Measurements from ENCODE around the gene ARMC12.
"Not testable (repeated sequence)": the region's sequence is repeated elsewhere in the genome, so short reads cannot be mapped to it uniquely, and the experiment has no call there.

ARMC12 gene

GRCh38 chr6:35727231-35727934 is 9.4 kb upstream of the ARMC12 start:
- no peaks in the 10 kb centered on the region for H3K27me3 Mint-ChIP-seq
- peaks cover 83% of the 10 kb centered on the region for H3K4me1 Mint-ChIP-seq

DNA sequence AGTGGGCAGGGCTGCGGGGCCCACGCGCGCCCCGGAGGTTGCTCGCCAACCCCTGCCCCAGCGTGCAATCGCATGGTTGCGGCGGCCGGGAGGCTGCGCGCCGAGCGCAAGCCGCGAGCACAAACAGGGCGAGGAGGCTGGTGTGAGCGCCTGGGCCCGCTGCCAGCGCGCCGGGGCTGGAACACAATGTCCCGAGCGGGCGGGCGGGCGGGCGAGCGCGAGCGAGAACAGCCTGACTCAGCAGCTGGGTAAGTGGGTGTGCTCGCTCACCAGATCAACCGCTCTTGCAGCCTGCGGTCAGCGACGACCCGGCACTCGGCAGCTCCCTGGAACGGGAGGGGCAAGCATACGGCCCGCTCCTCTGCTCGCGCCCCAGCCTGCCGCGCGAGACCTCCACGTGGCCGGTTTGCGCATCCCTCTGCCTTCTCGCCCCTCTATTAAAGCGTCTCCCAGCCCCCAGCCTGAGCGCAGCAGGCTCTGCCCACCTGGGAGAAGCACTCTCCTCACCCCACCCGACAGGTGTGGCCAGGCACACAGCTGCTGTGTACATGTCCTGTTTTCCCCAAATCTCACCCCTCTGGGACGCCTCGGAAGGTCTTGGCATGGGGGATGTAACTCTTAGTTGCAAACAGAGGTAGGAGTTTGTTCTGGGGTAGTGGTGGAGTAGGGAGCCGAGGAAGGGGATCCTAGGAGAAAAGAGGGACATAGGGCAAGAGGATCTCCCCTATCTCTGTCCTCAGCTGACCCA is 8.7 kb upstream of the ARMC12 start:
- no peaks in the 10 kb centered on the region for H3K27me3 Mint-ChIP-seq
- H3K36me3 Mint-ChIP-seq, result no peaks in the 10 kb centered on the region
- H3K27ac Mint-ChIP-seq, result peak overlapping the region; percentile 96
- H3K4me1 Mint-ChIP-seq, result peaks cover 86% of the 10 kb centered on the region
- peak overlapping the region; percentile 86 for H3K4me3 Mint-ChIP-seq
- no peaks in the 10 kb centered on the region for H3K9me3 Mint-ChIP-seq

More at GRCh38 chr6:35727231-35727934, 9.4 kb upstream of the ARMC12 start:
- Mint-ChIP-seq H3K4me3 (peak overlapping the region; percentile 86), H3K9me3 (no peaks in the 10 kb centered on the region), H3K27ac (peak overlapping the region; percentile 94), H3K36me3 (no peaks in the 10 kb centered on the region)

DNA sequence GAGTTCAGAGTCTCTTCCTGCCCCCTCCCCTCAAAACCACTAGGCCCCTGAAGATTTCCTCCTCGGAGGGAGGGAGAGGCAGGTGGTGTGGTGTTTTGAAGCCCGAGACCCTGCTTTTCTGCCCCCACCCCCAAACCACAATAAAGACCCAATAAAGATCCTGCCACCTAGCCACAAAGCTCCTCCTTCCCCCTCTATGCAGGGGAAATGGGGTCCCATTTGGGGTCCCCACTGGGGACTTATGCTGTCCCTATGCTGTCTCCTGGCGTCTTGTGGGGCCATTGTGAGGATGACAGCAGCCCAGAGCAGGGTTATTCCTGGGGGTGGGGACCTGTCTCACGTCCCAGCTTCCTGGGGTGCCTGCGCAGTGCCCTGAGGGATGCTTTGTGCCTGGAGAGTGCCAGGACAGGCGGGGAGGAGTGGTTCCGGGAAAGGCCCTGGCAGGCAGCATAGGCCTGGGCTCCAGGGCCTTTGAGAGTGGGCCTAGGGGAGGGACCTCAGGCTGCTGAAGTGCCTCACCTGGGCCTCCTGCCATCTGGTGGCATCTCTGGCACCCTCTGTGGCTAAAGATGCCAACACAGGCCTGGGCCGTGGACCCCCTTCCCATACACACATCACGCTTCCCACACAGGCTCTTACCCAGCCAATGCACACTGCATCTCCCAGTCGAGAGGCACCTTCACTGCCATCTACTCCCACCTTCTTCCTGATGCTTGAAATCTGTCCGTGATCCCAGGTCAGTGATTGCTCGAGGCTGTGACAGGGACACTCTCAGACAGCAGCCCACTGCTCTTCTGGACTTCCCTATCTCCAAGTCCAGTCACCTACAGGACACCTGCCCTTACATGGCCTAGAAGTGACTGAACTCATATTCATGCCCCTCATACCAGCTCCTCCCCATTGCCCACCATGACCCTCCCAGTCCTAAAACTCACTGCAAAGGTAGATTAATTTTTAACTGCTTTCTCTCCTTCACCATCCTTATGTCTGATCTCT is 7.9 kb upstream of the ARMC12 start:
- no peaks in the 10 kb centered on the region for H3K36me3 Mint-ChIP-seq
- peak overlapping the region; percentile 78 for H3K4me3 Mint-ChIP-seq
- H3K9me3 Mint-ChIP-seq, result no peaks in the 10 kb centered on the region
- H3K27ac Mint-ChIP-seq, result peak overlapping the region; percentile 96
- H3K27me3 Mint-ChIP-seq, result no peaks in the 10 kb centered on the region
- peaks cover 87% of the 10 kb centered on the region for H3K4me1 Mint-ChIP-seq

- Mint-ChIP-seq H3K4me3 (peak overlapping the region; percentile 48), H3K27ac (peak overlapping the region; percentile 73), H3K27me3 (no peaks in the 10 kb centered on the region), H3K36me3 (no peaks in the 10 kb centered on the region), H3K4me1 (peaks cover 84% of the 10 kb centered on the region), H3K9me3 (no peaks in the 10 kb centered on the region)
Measured at GRCh38 chr6:35729722-35730121, 7.1 kb upstream of the ARMC12 start.

- peaks cover 84% of the 10 kb centered on the region for H3K4me1 Mint-ChIP-seq
- no peaks in the 10 kb centered on the region for H3K27me3 Mint-ChIP-seq
- H3K36me3 Mint-ChIP-seq, result no peaks in the 10 kb centered on the region
- no peaks in the 10 kb centered on the region for H3K9me3 Mint-ChIP-seq
- H3K4me3 Mint-ChIP-seq, result peak overlapping the region; percentile 82
- peak overlapping the region; percentile 65 for H3K27ac Mint-ChIP-seq
Measured at GRCh38 chr6:35730745-35731413, 6.0 kb upstream of the ARMC12 start.

GRCh38 chr6:35731414-35731735 is 5.5 kb upstream of the ARMC12 start:
- peak overlapping the region; percentile 82 for H3K4me3 Mint-ChIP-seq
- peaks cover 84% of the 10 kb centered on the region for H3K4me1 Mint-ChIP-seq
- H3K27ac Mint-ChIP-seq, result peak overlapping the region; percentile 65
- H3K27me3 Mint-ChIP-seq, result no peaks in the 10 kb centered on the region
- no peaks in the 10 kb centered on the region for H3K9me3 Mint-ChIP-seq
- H3K36me3 Mint-ChIP-seq, result no peaks in the 10 kb centered on the region

GRCh38 chr6:35731736-35732532 is 4.9 kb upstream of the ARMC12 start:
- Mint-ChIP-seq H3K4me1 (peaks cover 81% of the 10 kb centered on the region), H3K27me3 (no peaks in the 10 kb centered on the region), H3K4me3 (peak overlapping the region; percentile 82), H3K27ac (peak overlapping the region; percentile 90), H3K9me3 (no peaks in the 10 kb centered on the region), H3K36me3 (no peaks in the 10 kb centered on the region)

- no peaks in the 10 kb centered on the region for H3K36me3 Mint-ChIP-seq
- no peak overlapping the region for H3K4me3 Mint-ChIP-seq
- no peaks in the 10 kb centered on the region for H3K9me3 Mint-ChIP-seq
- no peak overlapping the region for H3K27ac Mint-ChIP-seq
- peaks cover 76% of the 10 kb centered on the region for H3K4me1 Mint-ChIP-seq
- H3K27me3 Mint-ChIP-seq, result no peaks in the 10 kb centered on the region
Measured at GRCh38 chr6:35733633-35734032, 3.2 kb upstream of the ARMC12 start.

DNA sequence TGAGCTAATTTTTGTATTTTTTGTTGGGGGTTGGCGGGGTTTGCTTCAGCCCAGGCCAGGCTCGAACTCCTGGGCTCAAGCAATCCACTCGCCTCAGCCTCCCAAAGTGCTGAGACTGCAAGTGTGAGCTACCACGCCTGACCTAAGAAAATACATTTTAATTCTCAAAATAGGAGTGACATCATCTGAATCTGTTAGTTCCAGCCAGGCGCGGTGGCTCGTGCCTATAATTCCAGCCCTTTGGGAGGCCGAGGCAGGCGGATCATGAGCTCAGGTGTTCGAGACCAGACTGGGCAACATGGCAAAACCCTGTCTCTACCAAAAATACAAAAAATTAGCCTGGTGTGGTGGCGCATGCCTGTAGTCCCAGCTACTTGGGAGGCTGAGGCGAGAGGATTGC is 2.5 kb upstream of the ARMC12 start:
- H3K4me1 Mint-ChIP-seq, result peaks cover 69% of the 10 kb centered on the region
- H3K4me3 Mint-ChIP-seq, H3K9me3 Mint-ChIP-seq, H3K27me3 Mint-ChIP-seq, H3K36me3 Mint-ChIP-seq, H3K27ac Mint-ChIP-seq: not testable (repeated sequence)

DNA sequence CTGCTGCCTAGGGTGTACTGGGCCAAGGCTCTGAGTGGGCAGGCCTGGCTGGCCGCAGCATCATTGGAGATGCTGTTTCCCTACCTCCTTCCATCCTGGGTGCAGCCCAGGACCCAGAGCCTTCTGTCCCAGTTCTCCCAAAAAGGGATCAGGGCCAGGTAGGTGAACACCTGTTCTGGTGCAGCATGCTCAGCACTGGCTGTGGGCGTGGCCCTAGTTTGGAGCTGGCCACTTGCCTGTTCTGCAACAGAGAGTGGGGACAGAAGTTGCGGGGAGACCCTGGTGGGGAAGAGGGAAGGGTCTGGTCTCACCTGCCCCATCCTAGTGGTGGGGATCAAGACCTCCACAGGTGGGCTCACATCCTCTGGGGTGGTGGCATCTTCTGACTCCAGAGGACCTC is 1.4 kb upstream of the ARMC12 start:
- no peaks in the 10 kb centered on the region for H3K9me3 Mint-ChIP-seq
- no peaks in the 10 kb centered on the region for H3K27me3 Mint-ChIP-seq
- no peak overlapping the region for H3K4me3 Mint-ChIP-seq
- H3K27ac Mint-ChIP-seq, result no peak overlapping the region
- no peaks in the 10 kb centered on the region for H3K36me3 Mint-ChIP-seq
- peaks cover 58% of the 10 kb centered on the region for H3K4me1 Mint-ChIP-seq

- Mint-ChIP-seq H3K27ac (no peak overlapping the region), H3K4me1 (peaks cover 51% of the 10 kb centered on the region)
Measured at GRCh38 chr6:35736253-35736894, 458 bp upstream of the ARMC12 start.

GRCh38 chr6:35737413-35738211 is 780 bp downstream of the ARMC12 start:
- Mint-ChIP-seq H3K9me3 (no peaks in the 10 kb centered on the region), H3K36me3 (no peaks in the 10 kb centered on the region), H3K27ac (peak overlapping the region; percentile 95), H3K4me3 (peak overlapping the region; percentile 60), H3K27me3 (no peaks in the 10 kb centered on the region), H3K4me1 (peaks cover 45% of the 10 kb centered on the region)

More at GRCh38 chr6:35736253-35736894, 458 bp upstream of the ARMC12 start:
- Mint-ChIP-seq H3K27me3 (no peaks in the 10 kb centered on the region), H3K36me3 (no peaks in the 10 kb centered on the region), H3K9me3 (no peaks in the 10 kb centered on the region), H3K4me3 (no peak overlapping the region)

DNA sequence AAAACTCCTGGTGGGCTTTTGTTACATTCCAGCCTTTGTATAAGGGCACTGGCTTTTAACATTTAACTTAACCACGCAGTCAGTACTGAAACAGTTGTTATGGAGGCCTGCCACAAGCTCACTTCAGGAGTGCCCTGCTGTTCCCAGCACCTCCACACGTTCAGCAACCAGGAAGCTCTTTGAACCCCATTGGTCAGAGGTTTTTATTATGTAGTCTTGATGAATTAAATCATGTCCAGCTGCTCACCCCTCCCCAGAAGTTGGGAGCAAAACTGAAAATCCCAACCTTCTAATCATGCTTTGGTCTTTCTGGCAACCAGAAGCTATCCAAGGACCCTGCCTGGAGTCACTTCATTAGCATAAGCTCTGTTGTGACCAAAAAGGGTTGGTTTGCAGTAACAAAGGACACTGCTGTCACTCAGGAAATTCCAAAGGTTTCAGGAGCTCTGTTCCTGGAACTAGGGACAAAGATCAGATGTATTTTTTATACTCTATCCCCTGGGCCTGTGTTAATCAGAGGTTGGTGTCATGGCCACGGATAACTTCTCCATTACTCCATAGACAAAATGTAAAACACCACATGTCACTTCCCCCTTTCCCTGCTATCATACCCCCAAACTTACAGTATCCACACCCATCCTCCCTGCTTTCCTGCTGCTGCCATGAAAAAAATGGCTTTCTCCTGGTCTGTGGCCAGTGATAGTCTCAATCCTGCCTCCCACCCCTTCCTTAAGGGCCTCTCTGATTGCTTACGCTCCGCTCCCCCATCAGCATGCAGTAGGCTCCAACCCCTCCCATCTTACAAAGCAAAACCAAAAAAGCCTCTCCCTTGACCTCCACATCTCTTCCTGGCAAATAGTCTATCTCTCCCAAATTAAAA is 3.1 kb downstream of the ARMC12 start:
- H3K27ac Mint-ChIP-seq, result peak overlapping the region; percentile 11
- H3K4me3 Mint-ChIP-seq, result no peak overlapping the region
- no peaks in the 10 kb centered on the region for H3K9me3 Mint-ChIP-seq
- peaks cover 26% of the 10 kb centered on the region for H3K4me1 Mint-ChIP-seq
- H3K27me3 Mint-ChIP-seq, result no peaks in the 10 kb centered on the region
- no peaks in the 10 kb centered on the region for H3K36me3 Mint-ChIP-seq

Measured in activated naive CD4-positive, alpha-beta T cell treated with anti-CD3 and anti-CD28 coated beads, Interleukin-2, amount 50 U/mL, for 24 hours (primary cell).